Measurements from ENCODE around the gene LCMT2.

Gene LCMT2

GRCh38 chr15:43329960-43330779 is at the start of gene LCMT2:
LCMT2 (minus strand) TSS chr15:43330573; CDS start chr15:43330489, 84 bp downstream.
- Histone ChIP-seq H3K27ac (peak within 1 kb of the TSS; percentile 89), H3K4me3 (peak within 1 kb of the TSS; percentile 99), H3K9me3 (ENCODE audit: low read depth, low read length) (no peaks in the 10 kb centered on the region), H3K9ac (ENCODE audit: insufficient read length) (peak within 1 kb of the TSS; percentile 94), H3K36me3 (ENCODE audit: insufficient read depth, low read length) (peaks cover 18% of the 10 kb centered on the region)
- peak; percentile 79 for DNase-seq (ENCODE audit: low read depth, low spot score)
- TF ChIP-seq EZH2 (IDR thresholded peaks at IDR 0.05) (no peak), POLR2AphosphoS5 (IDR thresholded peaks at IDR 0.05; ENCODE audit: borderline replicate concordance, low read depth, low read length) (peak; percentile 92), FOXP2 (optimal IDR thresholded peaks at IDR 0.05; ENCODE audit: control extremely low read depth, extremely low read length, insufficient read depth) (no peak)

DNA sequence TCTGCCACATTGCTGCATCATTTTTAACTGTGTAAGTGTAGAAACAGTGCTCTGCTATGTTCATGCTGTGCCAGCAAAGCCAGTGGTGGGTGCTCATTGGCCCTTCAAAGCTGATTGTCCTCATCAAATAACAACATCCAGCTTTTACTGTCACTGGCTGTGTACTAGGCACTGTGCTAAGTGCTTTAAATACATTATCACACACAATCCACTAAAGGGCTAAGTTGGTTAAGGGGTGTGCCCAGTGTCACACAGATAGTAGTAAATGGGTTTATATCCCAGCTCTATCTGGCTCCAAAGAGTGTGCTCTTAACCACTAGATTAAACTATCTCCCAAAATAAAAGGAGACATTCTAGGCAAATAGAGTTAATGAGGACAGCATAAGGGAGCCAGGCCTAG is 48.2 kb upstream of the LCMT2 start:
- no peak overlapping the region for H3K4me3 ChIP-seq
- H3K9ac ChIP-seq (ENCODE audit: insufficient read length): no peak overlapping the region
- TF ChIP-seq POLR2AphosphoS5 (IDR thresholded peaks at IDR 0.05; ENCODE audit: borderline replicate concordance, low read depth, low read length) (no peak), EZH2 (IDR thresholded peaks at IDR 0.05) (no peak), FOXP2 (optimal IDR thresholded peaks at IDR 0.05; ENCODE audit: control extremely low read depth, extremely low read length, insufficient read depth) (no peak)
- DNase-seq (ENCODE audit: low read depth, low spot score): no peak
- H3K27ac ChIP-seq: no peak overlapping the region
- H3K36me3 ChIP-seq (ENCODE audit: insufficient read depth, low read length): peaks cover 57% of the 10 kb centered on the region
- H3K9me3 ChIP-seq (ENCODE audit: low read depth, low read length): no peaks in the 10 kb centered on the region

- no peak overlapping the region for H3K9ac ChIP-seq (ENCODE audit: insufficient read length)
- no peak for TF ChIP-seq EZH2 (IDR thresholded peaks at IDR 0.05)
- TF ChIP-seq FOXP2 (optimal IDR thresholded peaks at IDR 0.05; ENCODE audit: control extremely low read depth, extremely low read length, insufficient read depth): no peak
- TF ChIP-seq POLR2AphosphoS5 (IDR thresholded peaks at IDR 0.05; ENCODE audit: borderline replicate concordance, low read depth, low read length): no peak
- H3K36me3 ChIP-seq (ENCODE audit: insufficient read depth, low read length): peaks cover 43% of the 10 kb centered on the region
- H3K4me3 ChIP-seq: no peak overlapping the region
- H3K27ac ChIP-seq: no peak overlapping the region
- no peaks in the 10 kb centered on the region for H3K9me3 ChIP-seq (ENCODE audit: low read depth, low read length)
- no peak for DNase-seq (ENCODE audit: low read depth, low spot score)
These were observed 45.8 kb upstream of the LCMT2 start for GRCh38 chr15:43376017-43376705.

DNA sequence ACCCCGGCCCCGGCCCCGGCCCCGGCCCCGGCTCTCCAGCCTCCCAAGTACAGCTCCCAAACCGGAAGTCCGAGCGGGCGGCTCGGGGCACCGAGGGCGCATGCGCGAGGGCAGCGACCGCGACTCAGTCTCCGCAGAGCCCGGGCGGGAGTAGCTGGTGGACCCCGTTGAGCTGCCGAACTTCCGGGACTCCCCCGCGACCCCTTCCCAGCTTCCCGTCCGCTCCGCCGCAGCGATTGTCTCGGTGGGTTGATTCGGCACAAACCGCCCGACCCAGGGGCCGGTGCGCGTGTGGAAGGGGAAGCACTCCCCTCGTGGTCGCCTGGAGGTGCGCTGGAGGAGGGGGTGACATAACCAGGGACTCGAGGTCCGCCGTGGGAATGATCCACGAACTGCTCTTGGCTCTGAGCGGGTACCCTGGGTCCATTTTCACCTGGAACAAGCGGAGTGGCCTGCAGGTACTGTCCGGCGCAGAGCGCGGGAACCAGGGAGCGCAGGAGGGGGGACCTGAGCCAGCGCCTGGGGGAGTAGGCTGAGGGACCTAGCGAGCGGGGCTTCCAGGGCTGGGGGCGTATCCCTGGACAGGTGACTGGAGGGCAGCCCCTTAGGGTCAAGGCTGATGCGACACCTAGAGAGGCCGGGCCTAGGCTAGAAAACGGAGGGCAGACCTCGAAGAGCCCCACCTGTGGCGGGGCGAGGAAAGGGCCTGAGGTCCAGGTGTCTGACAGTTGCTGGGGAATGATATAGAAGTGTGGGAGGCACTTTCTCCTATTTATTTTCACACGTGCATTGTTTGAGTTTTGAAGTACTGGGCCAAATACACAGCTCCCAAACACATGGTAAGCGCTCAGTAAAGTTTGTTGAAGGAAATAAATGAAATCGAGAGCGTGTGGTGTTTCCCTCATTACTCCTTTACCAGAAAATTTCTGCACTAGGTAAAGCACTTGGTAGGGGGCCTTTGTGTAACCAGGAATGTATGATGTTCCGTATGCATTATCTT is 40.9 kb upstream of the LCMT2 start, which contains the start of the genes TUBGCP4 and ZSCAN29:
TUBGCP4 (plus strand) TSS at position 127 of the 1,000 bp plus-strand sequence; CDS start at position 381, 254 bp downstream.
ZSCAN29 (minus strand) TSS at position 69 of the 1,000 bp plus-strand sequence. CDS start 1,130 bp downstream, outside the sequence.
- peak within 1 kb of the TSS; percentile 86 for H3K9ac ChIP-seq (ENCODE audit: insufficient read length)
- peak within 1 kb of the TSS; percentile 85 for H3K4me3 ChIP-seq
- TF ChIP-seq FOXP2 (optimal IDR thresholded peaks at IDR 0.05; ENCODE audit: control extremely low read depth, extremely low read length, insufficient read depth) (no peak), POLR2AphosphoS5 (IDR thresholded peaks at IDR 0.05; ENCODE audit: borderline replicate concordance, low read depth, low read length) (peak; percentile 81), EZH2 (IDR thresholded peaks at IDR 0.05) (no peak)
- peaks cover 23% of the 10 kb centered on the region for H3K36me3 ChIP-seq (ENCODE audit: insufficient read depth, low read length)
- no peak within 1 kb of the TSS for H3K27ac ChIP-seq
- no peak for DNase-seq (ENCODE audit: low read depth, low spot score)
- no peaks in the 10 kb centered on the region for H3K9me3 ChIP-seq (ENCODE audit: low read depth, low read length)

GRCh38 chr15:43370310-43370974 is 40.1 kb upstream of the LCMT2 start:
- H3K9me3 ChIP-seq (ENCODE audit: low read depth, low read length): no peaks in the 10 kb centered on the region
- peak overlapping the region; percentile 85 for H3K4me3 ChIP-seq
- peak overlapping the region; percentile 86 for H3K9ac ChIP-seq (ENCODE audit: insufficient read length)
- no peak overlapping the region for H3K27ac ChIP-seq
- peaks cover 30% of the 10 kb centered on the region for H3K36me3 ChIP-seq (ENCODE audit: insufficient read depth, low read length)
- DNase-seq (ENCODE audit: low read depth, low spot score): no peak
- TF ChIP-seq FOXP2 (optimal IDR thresholded peaks at IDR 0.05; ENCODE audit: control extremely low read depth, extremely low read length, insufficient read depth) (no peak), POLR2AphosphoS5 (IDR thresholded peaks at IDR 0.05; ENCODE audit: borderline replicate concordance, low read depth, low read length) (no peak), EZH2 (IDR thresholded peaks at IDR 0.05) (no peak)

- Histone ChIP-seq H3K9ac (ENCODE audit: insufficient read length) (no peak overlapping the region), H3K36me3 (ENCODE audit: insufficient read depth, low read length) (peaks cover 86% of the 10 kb centered on the region), H3K9me3 (ENCODE audit: low read depth, low read length) (peaks cover 24% of the 10 kb centered on the region), H3K4me3 (no peak overlapping the region), H3K27ac (no peak overlapping the region)
- TF ChIP-seq POLR2AphosphoS5 (IDR thresholded peaks at IDR 0.05; ENCODE audit: borderline replicate concordance, low read depth, low read length) (no peak), EZH2 (IDR thresholded peaks at IDR 0.05) (no peak), FOXP2 (optimal IDR thresholded peaks at IDR 0.05; ENCODE audit: control extremely low read depth, extremely low read length, insufficient read depth) (no peak)
- no peak for DNase-seq (ENCODE audit: low read depth, low spot score)
These were observed 31.0 kb upstream of the LCMT2 start for GRCh38 chr15:43361313-43361903.

DNA sequence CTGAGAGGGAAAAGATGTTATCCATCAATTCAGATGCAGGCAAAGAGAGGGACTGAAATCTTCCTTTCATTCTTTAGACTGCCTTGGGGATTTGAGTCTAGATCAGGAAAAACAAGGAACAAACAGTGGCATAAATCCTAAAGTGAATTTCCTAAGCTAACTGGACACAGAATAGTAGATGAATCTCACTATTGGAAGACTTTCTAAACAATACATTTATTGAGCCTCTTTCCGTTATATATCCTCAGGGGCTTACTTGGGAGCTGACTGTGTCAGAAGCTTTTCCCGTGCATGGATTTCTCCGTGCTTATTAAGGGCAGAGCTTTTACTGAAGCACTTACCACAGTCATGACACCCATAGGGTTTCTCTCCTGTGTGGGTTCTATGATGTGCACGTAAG is 30.4 kb upstream of the LCMT2 start:
- Histone ChIP-seq H3K36me3 (ENCODE audit: insufficient read depth, low read length) (peaks cover 80% of the 10 kb centered on the region), H3K9me3 (ENCODE audit: low read depth, low read length) (peaks cover 24% of the 10 kb centered on the region), H3K27ac (no peak overlapping the region), H3K9ac (ENCODE audit: insufficient read length) (no peak overlapping the region), H3K4me3 (no peak overlapping the region)
- DNase-seq (ENCODE audit: low read depth, low spot score): no peak
- TF ChIP-seq POLR2AphosphoS5 (IDR thresholded peaks at IDR 0.05; ENCODE audit: borderline replicate concordance, low read depth, low read length) (no peak), FOXP2 (optimal IDR thresholded peaks at IDR 0.05; ENCODE audit: control extremely low read depth, extremely low read length, insufficient read depth) (no peak), EZH2 (IDR thresholded peaks at IDR 0.05) (no peak)

Data from SK-N-MC (cell line).